Stomach smooth muscle (tissue), 2 donors: ENCODE data around the gene KNSTRN.
A peak's percentile ranks its signal among the peaks of the same experiment; 100 is the strongest.

ENCODE experiments used
- H3K27ac ChIP-seq: one replicate; pipeline ENCODE4 v1.7.0; 2013; ENCODE audit warnings: mild to moderate bottlenecking, low read length, inconsistent platforms
- H3K27me3 ChIP-seq, 2 donors: one replicate each; pipeline ENCODE4 v1.7.0; 2013; ENCODE audit warnings: low read length in 2 of 2; ENCODE audit not compliant: insufficient read depth in 2 of 2, control insufficient read depth in 1 of 2
- H3K36me3 ChIP-seq, 2 donors: one replicate each; pipeline ENCODE4 v1.7.0; 2013; ENCODE audit warnings: low read length in 2 of 2; ENCODE audit not compliant: control insufficient read depth in 2 of 2, insufficient read depth in 2 of 2
- H3K4me1 ChIP-seq: one replicate; pipeline ENCODE4 v1.7.0; 2013; ENCODE audit warnings: low read length; ENCODE audit not compliant: control insufficient read depth, insufficient read depth
- H3K4me3 ChIP-seq, 2 donors: one replicate each; pipeline ENCODE4 v1.7.0; 2013; ENCODE audit warnings: low read length in 2 of 2
- H3K9ac ChIP-seq, 2 donors: one replicate each; pipeline ENCODE4 v1.7.0; 2013; ENCODE audit warnings: low read length in 2 of 2, mild to moderate bottlenecking in 1 of 2
- H3K9me3 ChIP-seq, 2 donors: one replicate each; pipeline ENCODE4 v1.7.0; 2013; ENCODE audit warnings: low read length in 2 of 2; ENCODE audit not compliant: control insufficient read depth in 2 of 2
- donor health status: healthy.
- donor health status: Pancreatic carcinoma.

KNSTRN gene

DNA sequence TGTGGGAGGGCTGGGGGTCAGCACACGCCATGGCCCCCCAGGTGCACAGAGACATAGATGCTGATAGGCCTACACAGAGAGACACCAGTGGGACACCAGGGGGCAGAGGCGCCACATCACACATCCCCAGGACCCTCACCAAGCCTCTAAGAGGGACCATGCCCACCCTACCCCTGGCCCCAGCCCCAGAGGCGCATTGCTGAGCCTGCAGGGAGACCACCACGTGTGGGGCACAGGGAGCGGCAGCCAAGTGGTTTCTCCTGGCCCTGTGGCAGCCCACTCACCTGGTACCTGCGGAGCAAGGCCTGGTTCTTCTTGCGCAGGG lies 42.9 kb upstream of the KNSTRN start:
- H3K4me1 ChIP-seq = peaks cover 96% of the 10 kb centered on the region
- H3K36me3 ChIP-seq = peaks cover 9 to 12% of the 10 kb centered on the region in 2 donors
- H3K9me3 ChIP-seq = no peaks in the 10 kb centered on the region
- peak overlapping the region; percentile 67 to 80 for H3K4me3 ChIP-seq
- peak overlapping the region; percentile 99 for H3K27ac ChIP-seq
- H3K27me3 ChIP-seq = no peaks in the 10 kb centered on the region
- H3K9ac ChIP-seq = peak overlapping the region; percentile 95 to 97

DNA sequence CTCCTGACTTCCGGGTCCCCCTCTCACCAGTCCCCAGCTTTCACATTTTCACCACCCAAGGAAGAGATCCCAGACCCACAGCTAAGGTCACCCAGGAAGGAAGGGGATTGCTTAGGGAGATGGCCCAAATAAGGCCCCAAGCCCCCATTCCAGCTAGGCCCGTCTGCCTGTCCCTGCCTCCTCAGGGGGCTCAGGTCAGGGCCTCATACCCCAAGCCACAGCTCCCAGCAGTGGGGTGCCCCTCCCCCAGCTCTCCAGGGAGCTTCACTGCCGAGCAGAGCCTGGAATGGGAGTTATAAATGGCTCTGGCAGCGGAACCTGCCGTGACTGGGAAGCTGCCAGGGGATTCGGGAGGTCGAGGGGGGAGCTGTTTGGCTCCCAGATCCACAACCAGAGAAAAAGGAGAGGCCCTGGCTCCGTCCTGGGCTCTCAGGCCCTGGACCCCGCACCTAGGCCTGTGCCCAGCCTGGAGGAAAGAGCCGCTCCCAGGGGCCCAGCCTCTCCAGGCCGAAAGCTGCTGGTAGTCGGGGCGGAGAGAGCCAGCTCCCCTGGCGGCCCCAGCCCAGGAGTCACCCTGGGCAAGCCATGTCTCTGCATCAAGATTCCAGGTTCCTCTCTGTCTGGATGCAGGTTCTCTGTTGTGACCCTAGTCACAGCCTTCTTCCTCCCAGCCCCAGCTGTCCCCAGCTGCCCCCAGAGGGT lies 42.3 kb upstream of the KNSTRN start:
- peak overlapping the region; percentile 67 to 80 for H3K4me3 ChIP-seq
- no peaks in the 10 kb centered on the region for H3K9me3 ChIP-seq
- H3K4me1 ChIP-seq = peaks cover 94% of the 10 kb centered on the region
- no peaks in the 10 kb centered on the region for H3K27me3 ChIP-seq
- peak overlapping the region; percentile 95 to 97 for H3K9ac ChIP-seq
- H3K27ac ChIP-seq = peak overlapping the region; percentile 99
- H3K36me3 ChIP-seq = peaks cover 5 to 8% of the 10 kb centered on the region in 2 donors

DNA sequence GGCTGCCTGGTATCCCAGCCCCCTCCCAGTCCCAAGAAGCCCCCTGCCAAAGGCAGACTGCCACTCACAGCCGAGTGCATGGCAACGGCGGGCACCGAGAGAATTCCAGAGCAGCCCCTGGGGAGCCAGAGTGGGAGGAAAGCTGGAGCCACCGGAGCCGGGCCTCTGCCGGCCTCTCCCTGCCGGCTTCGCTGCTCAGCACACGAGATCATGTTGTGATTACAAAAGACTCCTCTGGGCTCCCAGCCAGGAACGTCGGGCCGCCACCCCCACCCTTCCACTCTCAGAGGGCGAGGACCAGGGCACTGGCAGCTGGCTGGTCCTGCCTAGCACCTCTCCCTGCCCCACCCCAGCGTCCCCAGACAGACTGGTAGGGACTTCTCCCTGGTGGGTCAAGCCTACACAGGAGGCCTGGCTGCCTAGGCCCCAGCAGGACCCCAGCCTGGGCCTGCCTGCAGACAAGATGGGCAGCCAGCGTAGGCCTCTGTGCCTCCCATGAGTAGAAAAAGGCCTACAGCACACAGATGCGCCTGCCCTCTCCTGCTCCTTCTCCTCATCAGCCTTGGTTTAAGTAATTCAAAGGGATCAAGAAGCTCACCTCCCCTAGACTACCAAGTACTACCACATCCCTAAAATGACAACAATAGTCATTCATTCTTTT lies 41.7 kb upstream of the KNSTRN start, which contains the start of gene CCDC9B:
TSS of gene CCDC9B (minus strand) at position 200 of the 661 bp plus-strand sequence. CDS start at position 80, 120 bp downstream.
- H3K9me3 ChIP-seq = no peaks in the 10 kb centered on the region
- H3K27me3 ChIP-seq = no peaks in the 10 kb centered on the region
- H3K27ac ChIP-seq = peak within 1 kb of the TSS; percentile 99
- H3K9ac ChIP-seq = peak within 1 kb of the TSS; percentile 95 to 97
- H3K4me3 ChIP-seq = peak within 1 kb of the TSS; percentile 67 to 80
- peaks cover 87% of the 10 kb centered on the region for H3K4me1 ChIP-seq
- H3K36me3 ChIP-seq = peaks cover 3% of the 10 kb centered on the region in 2 donors

DNA sequence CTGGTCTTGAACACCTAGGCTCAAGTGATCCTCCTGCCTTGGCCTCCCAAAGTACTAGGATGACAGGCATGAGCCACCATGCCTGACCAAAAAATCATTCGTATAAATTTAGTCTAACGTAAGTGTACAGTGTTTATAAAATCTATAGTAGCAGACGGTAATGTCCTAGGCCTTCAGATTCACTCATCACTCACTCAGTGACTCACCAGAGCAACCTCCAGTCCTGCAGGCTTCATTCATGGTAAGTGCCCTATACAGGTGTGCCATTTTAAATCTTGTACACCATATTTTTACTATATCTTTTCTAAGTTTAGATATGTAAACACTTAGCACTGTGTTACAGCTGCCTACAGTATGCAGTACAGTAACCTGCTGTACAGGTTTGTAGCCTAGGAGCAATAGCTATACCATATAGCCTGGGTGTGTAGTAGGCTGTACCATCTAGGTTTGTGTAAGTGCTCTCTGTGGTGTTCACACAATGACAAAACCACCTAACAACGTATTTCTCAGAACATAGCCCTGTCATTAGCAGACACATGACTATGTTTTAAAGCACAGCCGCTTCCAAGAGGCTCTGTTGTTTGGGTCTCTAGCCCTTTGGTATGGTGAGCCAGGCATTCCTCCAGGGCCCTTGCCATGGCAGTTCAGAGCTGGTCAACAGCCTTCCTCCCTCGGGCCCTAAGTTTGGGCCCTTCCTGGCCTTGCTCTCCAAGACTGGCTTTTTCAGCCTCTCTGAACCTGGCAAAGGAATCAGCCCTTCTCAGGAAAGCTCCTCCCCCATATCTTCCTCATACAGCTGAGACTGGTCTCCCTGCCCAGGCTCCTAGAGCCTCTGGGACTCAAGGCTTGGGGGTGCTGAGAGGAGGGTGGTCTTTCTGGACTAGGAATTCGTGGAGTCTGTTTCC lies 39.9 kb upstream of the KNSTRN start:
- H3K9me3 ChIP-seq = no peaks in the 10 kb centered on the region
- H3K9ac ChIP-seq = peak overlapping the region; percentile 26 to 47
- no peak overlapping the region for H3K4me3 ChIP-seq
- no peaks in the 10 kb centered on the region for H3K27me3 ChIP-seq
- peaks cover 69% of the 10 kb centered on the region for H3K4me1 ChIP-seq
- no peaks in the 10 kb centered on the region for H3K36me3 ChIP-seq
- peak overlapping the region; percentile 80 for H3K27ac ChIP-seq

DNA sequence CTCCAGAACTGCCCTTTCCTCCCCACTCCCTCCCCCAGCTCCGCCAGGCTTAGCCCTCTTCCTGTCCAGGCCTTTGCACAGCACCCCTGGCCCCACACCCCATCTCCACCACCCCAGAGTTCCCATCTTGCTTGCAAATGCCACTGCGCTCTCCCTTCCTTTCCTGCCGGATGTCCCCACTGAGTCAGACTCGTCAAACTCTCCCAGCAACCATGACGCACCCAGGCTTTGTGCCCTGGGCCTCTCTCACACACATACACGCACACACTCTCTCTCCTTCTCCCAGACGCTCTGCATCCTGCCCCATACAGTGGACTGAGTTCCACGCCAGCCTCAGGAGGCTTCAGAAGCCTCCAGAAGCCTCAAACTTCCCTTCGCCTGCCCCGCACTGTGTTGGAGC lies 39.0 kb upstream of the KNSTRN start:
- peak overlapping the region; percentile 80 for H3K27ac ChIP-seq
- H3K4me1 ChIP-seq = peaks cover 60% of the 10 kb centered on the region
- H3K36me3 ChIP-seq = no peaks in the 10 kb centered on the region
- no peak overlapping the region for H3K4me3 ChIP-seq
- H3K9me3 ChIP-seq = no peaks in the 10 kb centered on the region
- peak overlapping the region in 1 of 2 donors; percentile 26 for H3K9ac ChIP-seq
- no peaks in the 10 kb centered on the region for H3K27me3 ChIP-seq

DNA sequence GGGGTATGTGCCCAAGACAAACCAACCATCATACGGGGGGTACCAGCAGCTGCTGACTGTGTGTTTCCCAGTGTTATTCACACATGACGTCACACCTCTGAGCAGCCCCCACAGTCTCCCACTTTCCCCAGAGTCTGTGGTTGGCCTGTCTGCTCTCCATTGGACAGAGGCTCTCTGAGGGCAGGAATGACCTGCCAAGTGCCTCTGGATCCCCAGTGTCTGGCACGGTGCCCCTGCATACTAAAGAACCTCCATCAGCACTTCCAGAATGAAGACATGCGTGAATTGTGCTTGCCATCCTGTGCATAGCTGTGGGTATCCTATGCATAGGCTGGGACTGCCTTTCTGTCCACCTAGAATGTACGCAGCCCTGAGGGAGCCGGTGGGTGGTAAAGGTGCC lies 38.3 kb upstream of the KNSTRN start:
- Histone ChIP-seq H3K4me3 (no peak overlapping the region), H3K36me3 (no peaks in the 10 kb centered on the region), H3K9ac (no peak overlapping the region), H3K9me3 (no peaks in the 10 kb centered on the region), H3K4me1 (peaks cover 53% of the 10 kb centered on the region), H3K27ac (peak overlapping the region; percentile 80), H3K27me3 (no peaks in the 10 kb centered on the region)

DNA sequence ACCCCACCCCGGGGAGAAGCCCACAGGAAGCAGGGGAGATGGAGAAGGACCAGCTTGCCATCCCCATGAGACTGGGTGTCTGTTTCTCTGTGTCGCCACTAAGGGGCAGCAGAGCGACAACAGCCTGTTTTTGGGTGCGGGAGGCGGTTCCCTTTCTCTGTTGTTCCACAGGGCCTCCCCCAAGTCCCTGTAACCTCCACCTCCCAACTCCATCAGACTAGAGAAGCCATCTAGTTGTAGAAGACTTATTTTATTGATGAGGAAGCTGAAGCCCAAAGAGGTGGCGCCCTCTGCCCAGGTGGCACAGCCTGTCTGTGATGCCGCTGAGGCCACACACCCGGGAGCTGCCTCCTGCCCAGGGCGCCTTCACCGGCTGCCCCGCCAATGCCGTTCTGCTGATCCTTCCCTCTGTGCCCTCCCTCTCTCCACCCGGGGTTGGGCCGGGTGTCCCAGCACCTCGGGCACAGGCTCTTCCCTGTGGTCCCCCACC lies 37.8 kb upstream of the KNSTRN start:
- no peaks in the 10 kb centered on the region for H3K27me3 ChIP-seq
- peaks cover 49% of the 10 kb centered on the region for H3K4me1 ChIP-seq
- no peak overlapping the region for H3K4me3 ChIP-seq
- no peak overlapping the region for H3K27ac ChIP-seq
- H3K9me3 ChIP-seq = no peaks in the 10 kb centered on the region
- H3K9ac ChIP-seq = no peak overlapping the region
- no peaks in the 10 kb centered on the region for H3K36me3 ChIP-seq

DNA sequence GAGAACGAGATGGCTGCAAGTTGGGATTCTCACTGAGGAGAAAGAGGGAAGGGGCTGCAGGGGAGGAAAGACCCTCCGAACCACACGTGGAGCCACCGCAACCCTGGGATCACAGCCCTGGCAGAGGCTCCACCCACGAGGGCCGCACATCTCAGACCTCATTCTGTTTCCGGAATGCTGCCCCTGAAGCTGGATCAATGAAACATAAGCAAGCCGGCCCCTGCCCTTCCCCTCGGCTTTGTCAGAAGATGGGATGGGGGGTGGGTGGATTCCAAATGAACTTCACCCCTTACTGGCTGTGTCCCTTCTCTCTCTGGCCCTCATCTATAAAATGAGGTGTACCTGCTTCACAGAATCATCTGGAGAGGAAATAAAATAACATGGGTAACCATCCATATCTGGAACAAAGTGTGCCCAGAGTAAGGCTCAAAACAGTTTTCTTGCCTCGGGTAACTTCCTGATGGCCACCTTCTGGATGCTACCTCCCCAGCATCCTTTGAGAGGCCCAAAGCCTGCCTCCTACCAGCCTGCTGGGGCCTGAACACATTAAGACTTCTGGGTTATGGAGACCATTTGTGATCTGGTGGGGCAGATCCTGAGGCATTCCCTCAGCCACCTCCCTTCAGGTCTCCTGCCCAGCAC lies 37.2 kb upstream of the KNSTRN start:
- Histone ChIP-seq H3K27ac (no peak overlapping the region), H3K9ac (no peak overlapping the region), H3K9me3 (no peaks in the 10 kb centered on the region), H3K4me3 (peak overlapping the region in 1 of 2 donors; percentile 8), H3K36me3 (no peaks in the 10 kb centered on the region), H3K4me1 (peaks cover 42% of the 10 kb centered on the region), H3K27me3 (no peaks in the 10 kb centered on the region)

DNA sequence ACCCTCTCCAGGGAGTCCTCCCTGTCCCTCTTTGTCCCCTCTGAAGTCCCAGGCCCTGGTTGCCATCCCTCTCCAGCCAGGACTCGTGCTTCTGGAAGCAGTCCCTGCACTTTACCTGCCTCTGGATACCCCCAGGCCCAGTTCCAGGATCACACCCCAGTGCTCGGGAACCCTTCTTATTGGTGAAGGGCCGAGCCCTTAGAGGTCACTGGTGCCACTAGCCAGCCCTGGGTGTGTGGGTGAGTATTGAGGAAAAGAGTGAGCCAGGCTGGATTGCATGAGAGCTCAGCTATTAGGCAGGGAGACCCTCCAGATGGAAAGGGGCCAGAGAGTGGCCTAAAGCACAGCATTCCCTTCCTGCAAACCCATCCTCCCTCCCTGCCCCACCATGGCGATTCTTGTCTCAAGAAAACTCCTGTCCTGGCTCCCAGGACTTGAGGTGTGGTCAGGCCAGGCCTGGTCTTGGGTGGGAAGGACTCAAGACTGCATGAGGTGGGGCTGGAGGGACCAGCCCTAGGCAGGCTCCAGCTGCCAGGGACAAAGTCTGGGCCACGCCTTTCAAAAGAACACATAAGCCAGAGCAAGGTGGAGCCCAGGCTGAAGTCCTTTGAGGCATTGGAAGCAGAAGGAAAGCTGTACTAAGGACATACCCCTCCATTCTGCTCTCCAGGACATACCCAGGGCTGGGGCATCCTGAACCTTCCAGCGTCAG lies 36.5 kb upstream of the KNSTRN start:
- H3K27ac ChIP-seq = no peak overlapping the region
- H3K27me3 ChIP-seq = no peaks in the 10 kb centered on the region
- no peak overlapping the region for H3K4me3 ChIP-seq
- H3K9ac ChIP-seq = no peak overlapping the region
- peaks cover 35% of the 10 kb centered on the region for H3K4me1 ChIP-seq
- H3K9me3 ChIP-seq = no peaks in the 10 kb centered on the region
- no peaks in the 10 kb centered on the region for H3K36me3 ChIP-seq
